Measurements from ENCODE around the gene QSOX2. TPM values are rescaled to one million over a fixed set of nuclear protein-coding genes. Genes with fewer than 3 reads are reported as not detected.

QSOX2 gene
- total RNA-seq, 1 donor = 12.7 TPM

DNA sequence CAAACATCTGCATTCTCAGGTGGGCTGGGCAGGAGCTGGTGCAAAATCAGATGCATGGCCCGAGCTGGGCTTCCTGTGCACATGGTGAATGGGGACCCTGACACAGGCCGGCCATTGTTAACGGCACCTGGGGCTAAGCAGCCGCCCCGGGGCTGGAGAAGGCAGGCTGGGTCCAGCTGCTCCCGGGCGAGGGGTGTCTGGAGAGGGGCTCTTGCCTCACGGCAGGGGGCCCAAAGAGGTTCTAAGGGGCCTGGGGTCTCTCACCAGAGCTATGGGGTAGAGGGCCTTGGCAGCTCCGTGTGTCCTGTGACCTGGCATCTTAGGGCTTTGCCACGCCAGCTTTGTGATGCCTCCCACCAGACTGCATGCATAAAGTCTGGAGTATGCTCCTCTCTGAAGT lies 5.1 kb upstream of the QSOX2 start:
- no peak overlapping the region for H3K4me3 ChIP-seq (ENCODE audit: insufficient read depth, low read length)

GRCh38 chr9:136249877-136250559 lies 4.4 kb upstream of the QSOX2 start:
- no peaks in the 10 kb centered on the region for H3K36me3 ChIP-seq (ENCODE audit: insufficient read depth, low read length)
- peaks cover 42% of the 10 kb centered on the region for H3K27me3 ChIP-seq (ENCODE audit: insufficient read depth, low read length)
- peak; percentile 88 for DNase-seq (ENCODE audit: insufficient read length, low spot score, missing footprints)
- H3K4me1 ChIP-seq (ENCODE audit: insufficient read depth, low read length) = peaks cover 10% of the 10 kb centered on the region
- no peak for TF ChIP-seq CTCF (IDR thresholded peaks at IDR 0.05; ENCODE audit: extremely low read depth, low read depth, low read length)
- no peak overlapping the region for H3K4me2 ChIP-seq (ENCODE audit: insufficient read depth, low read length)
- H3K79me2 ChIP-seq (ENCODE audit: insufficient read depth, low read length) = peaks cover under 1% of the 10 kb centered on the region
- no peaks in the 10 kb centered on the region for H3K9me3 ChIP-seq (ENCODE audit: low read depth, low read length)
- H2AFZ ChIP-seq (ENCODE audit: low read length) = no peak overlapping the region
- H4K20me1 ChIP-seq (ENCODE audit: insufficient read depth, low read length) = peaks cover under 1% of the 10 kb centered on the region
- no peak overlapping the region for H3K27ac ChIP-seq (ENCODE audit: low read depth, low read length)
- no peak overlapping the region for H3K4me3 ChIP-seq (ENCODE audit: insufficient read depth, low read length)

More for the DNA sequence above, 5.1 kb upstream of the QSOX2 start:
- Histone ChIP-seq H3K27ac (ENCODE audit: low read depth, low read length) (no peak overlapping the region), H3K79me2 (ENCODE audit: insufficient read depth, low read length) (no peaks in the 10 kb centered on the region), H4K20me1 (ENCODE audit: insufficient read depth, low read length) (no peaks in the 10 kb centered on the region), H3K4me1 (ENCODE audit: insufficient read depth, low read length) (peaks cover 15% of the 10 kb centered on the region), H3K4me2 (ENCODE audit: insufficient read depth, low read length) (no peak overlapping the region), H3K36me3 (ENCODE audit: insufficient read depth, low read length) (no peaks in the 10 kb centered on the region), H3K9me3 (ENCODE audit: low read depth, low read length) (no peaks in the 10 kb centered on the region), H3K27me3 (ENCODE audit: insufficient read depth, low read length) (peaks cover 42% of the 10 kb centered on the region), H2AFZ (ENCODE audit: low read length) (no peak overlapping the region)
- no peak for TF ChIP-seq CTCF (IDR thresholded peaks at IDR 0.05; ENCODE audit: extremely low read depth, low read depth, low read length)
- no peak for DNase-seq (ENCODE audit: insufficient read length, low spot score, missing footprints)

- H3K27me3 ChIP-seq (ENCODE audit: insufficient read depth, low read length) = peaks cover 42% of the 10 kb centered on the region
- H3K4me3 ChIP-seq (ENCODE audit: insufficient read depth, low read length) = no peak overlapping the region
- H3K9me3 ChIP-seq (ENCODE audit: low read depth, low read length) = no peaks in the 10 kb centered on the region
- DNase-seq (ENCODE audit: insufficient read length, low spot score, missing footprints) = peak; percentile 85
- H4K20me1 ChIP-seq (ENCODE audit: insufficient read depth, low read length) = peaks cover 9% of the 10 kb centered on the region
- no peaks in the 10 kb centered on the region for H3K36me3 ChIP-seq (ENCODE audit: insufficient read depth, low read length)
- peaks cover 12% of the 10 kb centered on the region for H3K4me1 ChIP-seq (ENCODE audit: insufficient read depth, low read length)
- H3K27ac ChIP-seq (ENCODE audit: low read depth, low read length) = no peak overlapping the region
- H3K79me2 ChIP-seq (ENCODE audit: insufficient read depth, low read length) = peaks cover 9% of the 10 kb centered on the region
- H2AFZ ChIP-seq (ENCODE audit: low read length) = no peak overlapping the region
- H3K4me2 ChIP-seq (ENCODE audit: insufficient read depth, low read length) = no peak overlapping the region
- TF ChIP-seq CTCF (IDR thresholded peaks at IDR 0.05; ENCODE audit: extremely low read depth, low read depth, low read length) = no peak
These were observed 3.6 kb upstream of the QSOX2 start for GRCh38 chr9:136248951-136249876.
